GM19238 (cell line): ENCODE measurements around the gene RPP30.

ENCODE experiments used
- DNase-seq: peaks from one replicate; pipeline ENCODE4 v3.0.0; 2011; ENCODE audit warnings: low spot score; ENCODE audit not compliant: insufficient read length

Gene RPP30

DNA sequence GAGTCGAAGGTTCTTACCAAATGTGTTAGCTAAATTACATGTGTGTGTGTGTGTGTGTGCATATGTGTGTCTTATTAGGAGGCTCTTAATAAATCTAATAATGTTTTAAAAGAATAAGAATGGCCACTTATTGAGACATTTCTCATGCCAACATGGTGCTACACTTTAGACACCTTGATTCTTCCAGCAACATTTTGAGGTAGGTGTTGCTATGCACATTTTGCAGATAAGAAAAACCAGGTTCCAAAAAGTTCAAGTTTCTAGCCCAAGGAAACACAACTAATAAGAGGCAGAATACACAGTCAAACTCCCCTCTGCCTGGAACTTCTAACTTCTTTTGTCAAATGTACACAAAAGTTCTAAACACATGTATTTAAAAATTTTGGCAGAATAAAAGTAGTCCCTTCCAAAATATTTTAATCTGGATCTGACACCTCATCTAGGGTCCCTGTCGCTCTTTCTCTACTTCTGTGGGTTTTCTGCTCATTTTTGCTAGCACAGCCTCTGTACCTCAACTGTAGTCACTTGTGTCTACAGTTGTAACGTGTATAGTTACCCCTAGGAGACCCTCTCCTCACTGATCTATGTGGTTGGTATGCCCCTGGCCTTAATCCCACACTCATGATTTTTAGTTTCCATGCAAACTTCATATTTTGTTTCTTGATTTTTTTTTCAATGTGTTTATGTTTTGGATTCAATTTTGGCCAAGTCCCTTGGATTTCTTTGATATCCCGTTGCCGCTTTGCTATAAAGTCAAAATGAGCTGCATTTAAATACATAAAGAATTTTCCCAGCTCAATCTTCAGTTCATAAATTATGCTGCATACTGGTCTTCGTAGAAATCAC lies 44.8 kb downstream of the RPP30 start:
- no peak for DNase-seq

DNA sequence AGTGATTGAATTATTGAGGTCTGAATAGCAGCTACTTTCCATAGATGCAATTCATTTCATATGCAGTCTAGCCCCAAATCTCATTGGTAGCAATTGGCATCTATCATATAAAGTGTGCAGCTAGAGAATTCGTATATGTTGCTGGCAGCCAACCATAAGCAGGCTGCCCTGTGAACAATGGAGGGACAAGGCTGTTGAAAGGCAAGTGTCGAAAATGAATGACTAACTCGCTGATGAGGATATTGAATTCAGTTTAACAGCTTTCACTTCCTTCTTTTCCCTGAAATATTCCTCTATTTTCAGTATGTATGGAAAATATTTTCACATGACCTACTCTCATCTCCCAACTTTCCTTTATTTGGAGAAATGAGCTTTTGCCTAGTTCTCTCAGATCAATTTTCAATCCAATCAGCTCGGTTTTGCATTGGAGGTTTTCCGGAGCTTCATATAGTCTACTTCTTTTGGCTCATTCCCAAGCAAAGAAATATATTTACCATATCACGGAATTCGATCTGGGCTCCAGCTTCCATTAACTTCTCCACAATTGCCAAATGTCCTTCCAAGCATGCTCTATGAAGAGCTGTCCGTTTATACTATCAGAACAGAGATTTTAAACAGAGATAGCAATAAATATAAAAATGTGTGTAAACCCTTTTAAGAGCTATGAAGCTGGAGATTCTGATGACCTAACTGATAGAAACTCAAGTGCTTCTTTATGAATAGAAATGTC lies 45.6 kb downstream of the RPP30 start:
- no peak for DNase-seq

DNA sequence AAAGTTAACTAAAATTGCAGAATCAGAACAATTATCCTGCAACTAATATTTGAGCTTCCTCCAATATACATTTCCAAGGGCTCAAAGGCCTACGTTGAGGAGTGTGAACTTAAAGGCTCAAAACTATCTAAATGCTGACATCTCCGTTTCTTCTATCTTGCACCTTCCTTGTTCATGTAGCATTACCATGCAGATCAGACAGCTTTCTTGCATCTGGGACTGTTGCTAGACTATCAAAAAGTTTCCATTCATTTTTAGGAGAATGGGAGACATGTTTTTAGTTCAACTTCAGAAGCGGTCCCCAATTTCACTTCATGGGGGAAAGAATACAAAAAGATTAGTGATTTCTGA lies 46.2 kb downstream of the RPP30 start:
- no peak for DNase-seq

DNA sequence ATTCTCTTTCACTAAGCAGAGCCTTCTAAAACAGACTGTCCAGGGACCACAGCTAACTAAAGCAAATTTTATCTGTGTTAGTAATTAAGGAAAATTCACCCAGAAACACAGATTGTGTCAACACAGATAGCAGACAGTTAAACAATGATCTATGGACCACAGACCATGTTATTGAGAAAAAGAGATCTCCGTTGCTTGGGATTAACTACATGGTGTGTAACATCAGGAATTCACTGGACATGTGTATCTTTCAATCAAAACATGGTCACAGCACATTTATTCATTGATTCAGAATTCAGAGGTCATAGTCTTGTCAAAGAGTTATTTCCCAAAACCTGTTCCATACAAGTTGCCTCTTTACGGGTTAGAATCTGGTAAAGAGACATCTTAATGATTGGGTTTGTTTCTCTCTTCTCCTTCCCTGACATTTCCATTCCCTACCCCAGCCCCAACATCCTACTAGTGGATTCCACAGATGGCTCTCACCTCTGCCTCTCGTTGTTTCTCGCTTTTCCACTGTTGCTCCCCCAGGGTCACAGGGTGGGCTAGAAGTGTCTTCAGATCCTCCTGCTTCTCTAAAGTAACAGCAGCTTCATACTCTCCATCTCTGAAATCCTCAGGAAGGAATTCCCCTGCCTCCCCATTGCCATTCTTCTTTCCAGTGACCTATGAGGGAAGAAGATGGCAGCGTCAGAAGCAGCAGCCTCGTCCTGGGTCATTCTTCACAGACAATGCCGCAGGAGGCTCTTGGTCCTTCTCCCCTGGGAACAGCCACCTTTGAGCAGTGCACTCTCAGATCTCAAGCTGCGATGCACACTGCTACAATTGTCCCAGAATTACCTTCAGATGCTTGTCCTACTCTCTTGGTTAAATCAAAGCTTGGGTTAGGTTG lies 48.2 kb downstream of the RPP30 start:
- DNase-seq: no peak

DNA sequence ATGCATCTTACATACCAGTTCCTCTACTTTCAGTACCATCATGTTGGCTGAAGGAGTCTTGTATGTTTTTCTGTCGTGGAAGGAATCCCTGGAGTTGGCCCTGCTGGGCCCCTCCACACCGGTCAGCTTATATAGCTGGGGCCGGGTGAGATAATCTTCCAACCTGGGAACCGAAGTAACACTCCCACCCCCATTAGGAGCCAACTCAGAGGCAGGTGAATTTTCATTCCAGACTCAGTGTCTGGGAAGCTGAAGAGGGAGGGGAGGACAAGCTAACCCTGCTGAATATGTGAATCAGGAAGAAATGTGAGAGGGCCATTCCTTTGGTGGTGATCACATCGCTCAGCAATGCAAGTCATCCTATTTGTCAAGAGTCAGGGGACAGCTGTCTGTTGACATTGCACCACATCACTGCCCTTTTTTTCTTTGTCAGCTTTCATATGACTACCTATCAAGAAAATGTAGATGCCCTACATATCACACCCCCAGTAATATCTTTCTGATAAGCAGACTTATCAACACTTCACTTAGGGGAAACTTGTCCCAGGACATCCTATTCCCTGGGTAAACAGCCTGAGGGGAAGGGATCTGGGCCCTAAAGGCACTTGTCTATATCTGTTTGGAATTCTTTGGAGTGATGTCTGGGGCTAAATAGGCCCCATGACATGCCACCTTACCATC lies 49.4 kb downstream of the RPP30 start, which contains the start of gene ANKRD1:
ANKRD1 (minus strand) TSS at position 102 of the 681 bp plus-strand sequence; CDS start at position 42, 60 bp downstream.
- DNase-seq: no peak

GRCh38 chr10:90921906-90922305 lies 50.1 kb downstream of the RPP30 start:
- DNase-seq: no peak

DNA sequence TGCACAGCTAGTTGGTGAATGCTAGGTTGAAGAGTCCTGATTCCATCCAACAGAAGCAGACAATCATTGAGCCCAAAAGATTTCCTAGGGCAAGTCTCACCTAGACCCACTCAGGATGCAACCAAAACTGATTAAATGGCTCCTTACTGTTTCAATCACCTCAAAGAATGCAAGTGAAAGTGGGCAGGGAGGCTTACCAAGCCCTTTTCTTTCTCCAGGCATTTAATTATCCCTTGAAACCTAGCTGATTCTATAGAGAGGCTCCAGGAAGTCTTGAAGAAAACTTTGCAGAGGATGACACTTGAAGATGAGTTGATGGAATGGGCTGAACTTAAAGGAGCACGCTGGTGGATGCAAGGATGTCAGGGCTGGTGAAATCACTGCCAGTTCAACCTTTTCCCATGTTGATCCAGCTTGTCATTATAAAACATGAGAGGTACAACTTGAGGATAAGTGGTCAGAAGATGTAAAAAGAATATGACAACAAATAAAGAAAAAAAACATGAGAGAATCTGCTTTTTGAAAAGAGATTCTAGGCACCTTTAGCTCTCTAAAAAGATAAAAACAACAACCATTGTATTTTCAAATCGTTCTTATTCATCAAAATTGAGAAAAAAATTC lies 51.4 kb downstream of the RPP30 start:
- no peak for DNase-seq

DNA sequence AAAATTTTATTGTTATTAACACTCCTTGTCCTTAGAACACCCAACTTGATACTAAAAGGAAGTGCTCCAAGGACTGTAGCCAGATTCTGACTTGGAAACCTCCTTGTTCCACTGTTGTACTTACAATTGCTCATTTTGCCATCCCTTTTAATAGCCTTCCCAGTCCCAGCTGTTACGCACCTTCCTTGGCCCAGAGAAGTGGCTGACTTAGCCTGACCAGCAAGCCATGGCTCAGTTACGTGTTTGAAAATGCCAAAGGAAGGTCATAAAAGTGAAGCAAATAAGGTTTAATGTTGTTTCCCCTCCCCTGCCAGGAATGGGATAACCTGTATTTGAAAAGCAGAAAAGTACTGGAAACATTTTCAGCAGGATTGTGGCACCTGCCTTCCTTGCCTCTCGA lies 52.8 kb downstream of the RPP30 start:
- DNase-seq: no peak

DNA sequence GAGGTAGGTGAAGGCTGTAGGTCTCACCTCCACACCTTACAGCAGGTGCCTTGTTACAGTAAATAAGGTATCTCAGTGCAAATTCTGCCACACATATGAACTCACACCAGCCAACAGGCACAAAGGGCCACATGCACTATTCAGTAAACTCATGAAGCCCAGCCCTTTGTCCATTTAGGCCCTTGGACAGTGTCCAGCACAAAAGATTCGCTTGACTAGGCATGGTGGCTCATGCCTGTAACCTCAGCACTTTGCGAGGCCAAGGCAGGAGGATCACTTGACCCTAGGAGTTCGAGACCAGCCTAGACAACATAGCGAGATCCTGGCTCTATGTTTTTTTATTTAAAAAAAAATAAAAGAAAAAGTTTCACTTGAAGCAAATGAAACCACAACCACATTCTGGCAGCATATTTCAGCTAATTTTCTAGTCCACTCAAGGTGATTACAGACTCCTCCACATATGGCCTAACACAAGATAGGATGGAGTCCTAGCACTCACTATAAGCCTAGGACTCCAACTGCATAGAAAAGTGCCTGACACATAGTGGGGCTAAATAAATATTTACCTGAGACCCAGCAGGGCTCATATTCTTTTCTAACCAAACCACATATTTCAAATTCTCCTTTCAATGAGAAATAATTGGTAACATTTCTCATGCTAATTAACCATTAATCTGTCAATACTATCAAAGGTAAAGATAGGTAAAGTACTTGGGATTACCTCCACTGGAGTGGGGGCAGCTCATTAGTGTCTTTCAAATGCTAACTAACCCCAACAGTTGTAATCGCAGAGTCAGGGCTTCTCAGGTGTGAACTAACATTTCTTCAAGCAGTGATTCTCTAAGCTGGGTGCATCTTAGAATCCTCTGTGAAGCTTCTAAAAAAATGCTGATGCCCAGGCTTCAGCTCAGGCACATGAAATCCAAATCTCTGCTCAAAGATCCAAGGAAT lies 53.6 kb downstream of the RPP30 start:
- no peak for DNase-seq

DNA sequence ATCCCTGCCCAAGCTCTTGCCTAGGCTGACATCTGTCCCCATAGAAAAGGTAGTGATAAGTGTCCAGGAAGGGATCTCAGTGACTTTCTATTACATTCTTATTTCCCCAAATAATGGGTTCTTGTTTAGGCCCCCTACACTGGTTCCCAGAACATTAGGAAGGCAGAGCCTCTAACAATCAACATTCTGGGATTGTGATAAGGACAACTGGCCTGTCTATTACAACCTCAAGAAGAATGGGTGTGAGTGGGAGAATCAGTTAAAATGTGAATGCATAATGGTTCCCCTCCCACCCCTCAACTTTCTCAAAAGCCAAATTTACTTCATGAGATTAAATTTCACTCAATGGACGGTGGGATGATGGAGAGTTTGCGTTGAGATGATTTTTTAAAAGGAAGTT lies 55.5 kb downstream of the RPP30 start:
- DNase-seq: no peak

GRCh38 chr10:90929179-90929578 lies 57.4 kb downstream of the RPP30 start:
- no peak for DNase-seq

GRCh38 chr10:90930070-90930837 lies 58.5 kb downstream of the RPP30 start:
- no peak for DNase-seq

- DNase-seq: no peak
Observed at GRCh38 chr10:90930971-90931871, 59.4 kb downstream of the RPP30 start.

DNA sequence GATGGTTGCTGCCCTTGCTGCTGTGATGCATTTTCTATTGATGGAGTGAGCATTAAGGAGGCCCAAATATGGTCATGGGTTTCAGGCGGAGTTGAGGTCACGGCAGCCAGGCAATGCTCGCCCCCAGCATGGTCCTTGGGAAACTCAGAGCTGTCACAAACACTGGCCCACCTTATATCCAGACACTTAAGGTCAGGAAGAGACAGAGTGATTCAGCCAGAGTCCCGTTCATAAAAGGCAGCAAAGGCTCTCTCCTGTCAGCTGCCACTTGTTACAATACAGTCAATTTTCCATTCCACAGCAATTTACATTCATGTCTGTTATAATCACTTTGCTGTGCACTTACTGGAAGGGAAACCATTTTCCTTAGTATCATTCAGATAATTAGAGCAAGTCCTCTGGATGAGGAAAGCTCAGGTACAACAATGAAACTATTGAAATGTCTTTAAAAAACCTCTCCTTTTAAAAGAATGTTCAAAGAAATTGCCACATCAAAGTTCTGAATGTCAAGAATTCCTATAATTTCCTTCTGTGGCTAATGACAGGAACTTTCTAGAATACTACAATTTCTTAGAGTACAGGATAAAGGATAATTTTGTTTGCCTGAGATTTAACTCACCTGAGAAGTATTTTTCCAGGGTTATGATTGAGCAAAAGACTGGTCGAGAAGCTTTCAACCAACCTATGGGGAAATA lies 64.0 kb downstream of the RPP30 start:
- DNase-seq: no peak

DNA sequence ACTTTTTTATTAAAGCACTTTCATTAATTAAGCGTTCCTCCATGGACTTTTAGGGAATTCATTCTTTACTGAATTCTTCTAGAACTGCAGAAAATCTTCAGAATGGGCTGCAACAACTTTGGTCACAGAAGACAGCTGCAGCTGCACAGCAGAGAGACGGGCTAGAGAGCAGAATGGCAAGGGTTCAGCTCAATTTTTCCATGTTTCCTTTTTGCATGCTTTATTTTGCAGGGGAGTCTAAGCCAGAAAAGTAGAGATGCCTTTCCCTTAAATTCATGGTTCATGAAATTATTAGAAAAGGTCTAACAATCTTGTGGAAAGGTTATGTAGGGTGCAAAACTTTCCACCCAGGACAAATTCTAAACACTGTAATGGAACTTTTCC lies 64.5 kb downstream of the RPP30 start:
- no peak for DNase-seq

DNA sequence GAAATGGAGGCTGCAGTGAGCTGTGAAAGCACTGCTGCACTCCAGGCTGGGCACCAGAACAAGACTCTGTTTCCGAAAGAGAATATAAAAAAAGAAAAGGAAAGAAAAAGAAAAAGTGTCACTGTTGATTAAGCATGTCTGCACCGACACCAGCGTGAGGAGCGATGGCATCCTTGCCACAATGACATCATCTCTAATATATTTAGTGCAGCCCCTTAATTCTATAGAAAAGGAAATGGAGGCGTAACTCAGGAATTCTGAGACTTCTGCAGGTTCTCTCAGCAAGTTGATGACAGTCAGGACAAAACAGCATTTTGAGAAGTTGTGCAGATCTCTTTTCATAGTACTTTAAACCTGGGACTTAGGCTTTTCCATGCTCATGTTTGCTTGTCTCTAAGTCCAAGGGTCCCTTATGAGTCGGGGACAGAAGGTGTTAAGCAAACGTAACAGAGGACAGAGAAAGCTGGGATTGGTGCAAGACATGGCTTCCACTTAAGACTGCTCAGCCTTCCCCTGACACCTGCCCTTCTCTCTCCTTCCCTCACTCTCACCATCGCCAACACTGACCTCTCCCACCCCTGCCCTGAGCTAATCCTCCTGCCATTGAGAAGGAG lies 66.0 kb downstream of the RPP30 start:
- no peak for DNase-seq

GRCh38 chr10:90939116-90939515 lies 67.3 kb downstream of the RPP30 start:
- DNase-seq: no peak
